ENCODE measurements around the gene CCDC183. TPM values are rescaled to one million over a fixed set of nuclear protein-coding genes. Genes with fewer than 3 reads are reported as not detected.

CCDC183 gene
- total RNA-seq, 1 experiment from 2014 or later, result 1.1 TPM

DNA sequence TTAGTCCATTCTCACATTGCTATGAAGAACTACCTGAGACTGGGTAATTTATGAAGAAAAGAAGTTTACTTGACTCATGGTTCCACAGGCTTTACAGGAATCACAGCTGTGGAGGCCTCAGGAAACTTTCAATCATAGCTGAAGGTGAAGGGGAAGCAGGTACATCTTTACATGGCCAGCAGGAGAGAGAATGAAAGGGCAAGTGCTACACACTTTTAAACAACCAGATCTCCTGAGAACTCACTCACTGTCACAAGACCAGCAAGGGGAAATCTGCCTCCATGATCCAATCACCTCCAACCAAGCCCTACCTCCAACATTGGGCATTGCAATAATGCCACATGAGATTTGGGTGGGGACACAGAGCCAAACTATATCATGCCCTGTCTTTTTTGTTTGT lies 44.3 kb upstream of the CCDC183 start:
- Mint-ChIP-seq H3K4me1 (peaks cover 0 to 3% of the 10 kb centered on the region in 2 experiments; a peak in 1 of 4 replicates), H3K27me3 (ENCODE audit: low read depth) (peaks cover 21% of the 10 kb centered on the region), H3K9me3 (peaks cover 20 to 22% of the 10 kb centered on the region in 2 experiments), H3K36me3 (ENCODE audit: insufficient read depth in 1 of 3, low read depth in 3 of 3) (peaks cover 2 to 15% (median 2%) of the 10 kb centered on the region in 3 experiments; a peak in 6 of 7 replicates), H3K27ac (no peak overlapping the region), H3K4me3 (no peak overlapping the region)
- no peak overlapping the region for H4K91ac ChIP-seq (ENCODE audit: insufficient read length, low read depth, low read length)
- no peak overlapping the region for H4K8ac ChIP-seq (replicated peaks; ENCODE audit: insufficient read length, low read depth, low read length)
- no peaks in the 10 kb centered on the region for H3K9me3 ChIP-seq (ENCODE audit: control insufficient read depth, low read depth, low read length)
- H3K9ac ChIP-seq (ENCODE audit: extremely low read depth, insufficient read length, low read length), result no peak overlapping the region
- H2AFZ ChIP-seq (ENCODE audit: low read length), result no peak overlapping the region
- H3K4me2 ChIP-seq (ENCODE audit: insufficient read depth, insufficient read length, low read length), result no peak overlapping the region
- no peak overlapping the region for H4K5ac ChIP-seq (ENCODE audit: insufficient read length, low read depth, low read length)
- H3K4ac ChIP-seq (ENCODE audit: low read depth, low read length), result no peak overlapping the region
- no peak overlapping the region for H2BK120ac ChIP-seq (ENCODE audit: low read depth, low read length, poor library complexity, severe bottlenecking)
- no peak overlapping the region for H3K56ac ChIP-seq (ENCODE audit: insufficient read length, low read depth, low read length)
- H3K79me2 ChIP-seq (ENCODE audit: insufficient read depth, low read length), result no peaks in the 10 kb centered on the region
- H2AK5ac ChIP-seq (ENCODE audit: insufficient read length, low read length), result no peak overlapping the region
- no peaks in the 10 kb centered on the region for H3K27me3 ChIP-seq (ENCODE audit: insufficient read depth, low read length)
- H4K20me1 ChIP-seq (ENCODE audit: control insufficient read depth, insufficient read depth, insufficient read length), result no peaks in the 10 kb centered on the region
- no peak overlapping the region for H3T11ph ChIP-seq (ENCODE audit: low read length)
- TF ChIP-seq, protein P1, sequence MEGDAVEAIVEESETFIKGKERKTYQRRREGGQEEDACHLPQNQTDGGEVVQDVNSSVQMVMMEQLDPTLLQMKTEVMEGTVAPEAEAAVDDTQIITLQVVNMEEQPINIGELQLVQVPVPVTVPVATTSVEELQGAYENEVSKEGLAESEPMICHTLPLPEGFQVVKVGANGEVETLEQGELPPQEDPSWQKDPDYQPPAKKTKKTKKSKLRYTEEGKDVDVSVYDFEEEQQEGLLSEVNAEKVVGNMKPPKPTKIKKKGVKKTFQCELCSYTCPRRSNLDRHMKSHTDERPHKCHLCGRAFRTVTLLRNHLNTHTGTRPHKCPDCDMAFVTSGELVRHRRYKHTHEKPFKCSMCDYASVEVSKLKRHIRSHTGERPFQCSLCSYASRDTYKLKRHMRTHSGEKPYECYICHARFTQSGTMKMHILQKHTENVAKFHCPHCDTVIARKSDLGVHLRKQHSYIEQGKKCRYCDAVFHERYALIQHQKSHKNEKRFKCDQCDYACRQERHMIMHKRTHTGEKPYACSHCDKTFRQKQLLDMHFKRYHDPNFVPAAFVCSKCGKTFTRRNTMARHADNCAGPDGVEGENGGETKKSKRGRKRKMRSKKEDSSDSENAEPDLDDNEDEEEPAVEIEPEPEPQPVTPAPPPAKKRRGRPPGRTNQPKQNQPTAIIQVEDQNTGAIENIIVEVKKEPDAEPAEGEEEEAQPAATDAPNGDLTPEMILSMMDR (conservative IDR thresholded peaks at IDR 0.05), result no peak
- no peak overlapping the region for H3K23ac ChIP-seq (ENCODE audit: insufficient read length, low read depth, low read length)
- no peak overlapping the region for H2BK20ac ChIP-seq (ENCODE audit: low read depth, low read length, poor library complexity, severe bottlenecking)
- no peaks in the 10 kb centered on the region for H3K79me1 ChIP-seq (ENCODE audit: insufficient read depth, low read depth, low read length, poor library complexity, severe bottlenecking)
- H3K4me1 ChIP-seq (ENCODE audit: insufficient read depth, low read length), result no peaks in the 10 kb centered on the region
- H2BK12ac ChIP-seq (ENCODE audit: insufficient read length, low read depth, low read length), result no peak overlapping the region
- no peak overlapping the region for H2BK15ac ChIP-seq (ENCODE audit: low read depth, low read length)
- H2BK5ac ChIP-seq (ENCODE audit: insufficient read length, low read length), result no peak overlapping the region
- DNase-seq, result no peak
- no peak overlapping the region for H3K27ac ChIP-seq (ENCODE audit: insufficient read length, low read depth, low read length)
- H3K18ac ChIP-seq (ENCODE audit: insufficient read length, low read depth, low read length), result no peak overlapping the region
- H3K23me2 ChIP-seq (ENCODE audit: insufficient read length, low read depth, low read length, poor library complexity, severe bottlenecking), result no peaks in the 10 kb centered on the region
- no peak overlapping the region for H3K14ac ChIP-seq (ENCODE audit: insufficient read depth, low read length)
